K562 (cell line): ENCODE measurements around the gene ACKR2. TPM values are rescaled to one million over a fixed set of nuclear protein-coding genes. Genes with fewer than 3 reads are reported as not detected.

Source experiments
- ARID1B ChIP-seq: fragments of 450-650 bp; IDR thresholded peaks from 2 replicates; pipeline ENCODE4 v1.6.1; 2016; ENCODE audit warnings: antibody characterized with exemption, mild to moderate bottlenecking, inconsistent platforms
- ATF7 ChIP-seq: fragments of 450-650 bp; IDR thresholded peaks from 2 replicates; pipeline ENCODE4 v1.7.1; 2014; ENCODE audit warnings: mild to moderate bottlenecking, moderate library complexity
- FUS ChIP-seq: fragments of 200-400 bp; formaldehyde crosslinking; optimal IDR thresholded peaks from 2 replicates; pipeline ENCODE3; 2017; ENCODE audit warnings: low read depth, low read length
- HLTF ChIP-seq: fragments of 450-650 bp; IDR thresholded peaks from 2 replicates; pipeline ENCODE4 v1.6.1; 2016
- HMGN3 ChIP-seq: IDR thresholded peaks from 2 replicates; pipeline ENCODE4 v1.6.1; 2011; ENCODE audit warnings: borderline replicate concordance, low read depth, mild to moderate bottlenecking, mixed read lengths, low read length; ENCODE audit not compliant: insufficient read length; ENCODE audit errors: extremely low read depth
- KDM5B ChIP-seq: fragments of 200-600 bp; sonication (generic); IDR thresholded peaks from 2 replicates; pipeline ENCODE4 v1.6.1; 2012; ENCODE audit warnings: low read depth, mild to moderate bottlenecking, moderate library complexity, low read length, control low read depth, inconsistent platforms; ENCODE audit not compliant: insufficient replicate concordance
- NCOA1 ChIP-seq: fragments of 450-650 bp; IDR thresholded peaks from 2 replicates; pipeline ENCODE4 v1.6.1; 2016; ENCODE audit warnings: low read depth
- NCOA6 ChIP-seq: fragments of 450-650 bp; IDR thresholded peaks from 2 replicates; pipeline ENCODE4 v1.6.1; 2017; ENCODE audit warnings: mild to moderate bottlenecking
- NCOR1 ChIP-seq: fragments of 450-650 bp; IDR thresholded peaks from 2 replicates; pipeline ENCODE4 v1.6.1; 2016; ENCODE audit warnings: mild to moderate bottlenecking, moderate library complexity
- PHB2 ChIP-seq: fragments of 450-650 bp; IDR thresholded peaks from 2 replicates; pipeline ENCODE4 v1.6.1; 2017; ENCODE audit warnings: low read depth
- PHF20 ChIP-seq: fragments of 450-650 bp; IDR thresholded peaks from 2 replicates; pipeline ENCODE4 v1.6.1; 2018; ENCODE audit not compliant: partially characterized antibody
- SIN3B ChIP-seq: fragments of 450-650 bp; IDR thresholded peaks from 2 replicates; pipeline ENCODE4 v1.6.1; 2017; ENCODE audit warnings: low read depth, mild to moderate bottlenecking, moderate library complexity
- TCF7 ChIP-seq: sonication (generic); IDR thresholded peaks from 2 replicates; pipeline ENCODE4 v1.6.1; 2016; ENCODE audit warnings: antibody characterized with exemption, borderline replicate concordance
- ZBTB1 ChIP-seq: sonication (generic); formaldehyde crosslinking; IDR thresholded peaks from 2 replicates; pipeline ENCODE4 v1.8.1; 2023; ENCODE audit warnings: missing genetic modification reagents, low read depth, mild to moderate bottlenecking, borderline replicate concordance
- ZEB2 ChIP-seq: fragments of 450-650 bp; IDR thresholded peaks from 2 replicates; pipeline ENCODE4 v1.6.1; 2016
- ZNF212 ChIP-seq: fragments of 450-650 bp; formaldehyde crosslinking; IDR thresholded peaks from 2 replicates; pipeline ENCODE4 v1.4.0; 2020; ENCODE audit warnings: mild to moderate bottlenecking
- ZNF583 ChIP-seq: fragments of 250-450 bp; sonication (Bioruptor Pico); IDR thresholded peaks from 2 replicates; pipeline ENCODE4 v1.4.0; 2020
- ZNF696 ChIP-seq: fragments of 250-450 bp; sonication (Bioruptor Pico); conservative IDR thresholded peaks from 2 replicates; pipeline ENCODE4 v1.4.0; 2020; ENCODE audit warnings: mild to moderate bottlenecking, moderate library complexity
- polyA plus RNA-seq, 8 experiments: library from polyadenylated mRNA; depleted of rRNA in 4 of 8; stranded (reverse) in 5 of 8; unstranded in 3 of 8; fragments of >200 nt; fragmentation: Nextera tagmentation in 2 of 8; fragmentation: Illumina TruSeq in 1 of 8; extraction: Ambion mirVana in 2 of 8; extraction: Trizol in 1 of 8; gene quantifications; 2 replicates each; pipeline versions ENCODE4 v1.2.1 to v1.2.3, GENCODE V29; 2011 to 2014; ENCODE audit warnings: inconsistent platforms in 1 of 8, missing spikeins in 1 of 8
- total RNA-seq, 7 experiments: library from RNA; depleted of rRNA in 6 of 7; stranded (reverse); fragments of >200 nt in 6 of 7; fragmentation: Illumina TruSeq in 2 of 7; extraction: Trizol in 2 of 7; gene quantifications; 2 replicates each; pipeline versions ENCODE4 v1.2.1 to v1.2.3, GENCODE V29; 2011 to 2021; ENCODE audit warnings: low replicate concordance in 1 of 7
- TF ChIP-seq, protein P1 (sequence below): fragments of 450-650 bp; formaldehyde crosslinking; IDR thresholded peaks from 2 replicates; pipeline ENCODE4 v1.4.0; 2022; ENCODE audit warnings: missing genetic modification characterization
- TF ChIP-seq, protein P2 (sequence below): fragments of 250-450 bp; sonication (Bioruptor Pico); IDR thresholded peaks from 2 replicates; pipeline ENCODE4 v1.4.0; 2020; ENCODE audit warnings: borderline replicate concordance
- TF ChIP-seq, protein P3 (sequence below): fragments of 450-650 bp; formaldehyde crosslinking; IDR thresholded peaks from 2 replicates; pipeline ENCODE4 v1.4.0; 2022; ENCODE audit warnings: mild to moderate bottlenecking, moderate library complexity
- TF ChIP-seq, protein P4 (sequence below): sonication (generic); formaldehyde crosslinking; IDR thresholded peaks from 2 replicates; pipeline ENCODE4 v1.8.0; 2022; ENCODE audit warnings: mild to moderate bottlenecking, missing genetic modification reagents
- TF ChIP-seq, protein P5 (sequence below): fragments of 450-650 bp; IDR thresholded peaks from 2 replicates; pipeline ENCODE4 v1.6.1; 2016; ENCODE audit warnings: borderline replicate concordance

The ACKR2 gene
- total and polyA plus RNA-seq, 9 of the 15 experiments (the other 6 are each of a cell fraction or from before 2014, with no cell fraction given), result 0.03 to 0.69 (median 0.25) TPM; not detected in 1

DNA sequence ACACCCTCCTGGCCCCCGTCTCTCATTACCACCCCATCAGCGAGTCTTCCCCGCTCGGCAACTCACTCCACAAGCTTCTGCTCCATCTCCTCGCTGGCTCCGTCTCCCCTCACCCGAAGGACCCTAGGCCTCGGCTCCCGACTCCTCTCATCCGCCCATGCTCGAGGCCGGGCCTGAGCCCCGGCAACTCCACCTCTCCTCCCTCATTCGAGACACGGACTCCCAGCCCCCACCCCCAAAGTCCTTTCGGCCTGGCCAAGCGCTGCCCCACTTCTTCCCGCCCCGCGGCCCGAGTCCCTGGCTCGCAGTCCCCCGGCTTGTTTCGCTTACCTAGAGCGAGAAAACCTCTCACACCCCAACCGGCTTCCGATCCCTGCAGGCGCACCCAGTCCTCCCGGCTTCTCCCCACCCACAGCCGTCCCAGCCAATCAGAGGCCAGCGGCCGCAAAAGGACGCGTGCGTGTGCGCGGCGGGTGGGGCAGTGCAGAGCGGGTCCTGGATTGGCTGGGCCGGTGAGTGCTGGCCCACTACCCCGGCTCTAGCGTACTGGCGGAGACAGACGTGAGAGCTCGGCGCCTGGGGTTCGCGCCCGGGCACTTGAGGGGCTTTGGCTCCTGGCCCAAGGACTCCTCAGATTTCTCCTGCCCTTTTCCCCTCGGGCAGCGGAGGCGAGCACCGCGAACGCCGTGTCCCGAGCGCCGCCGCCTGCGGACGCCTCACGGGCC is 5.0 kb upstream of the ACKR2 start, which contains the start of gene HIGD1A (continued):
- TF ChIP-seq, protein P1, sequence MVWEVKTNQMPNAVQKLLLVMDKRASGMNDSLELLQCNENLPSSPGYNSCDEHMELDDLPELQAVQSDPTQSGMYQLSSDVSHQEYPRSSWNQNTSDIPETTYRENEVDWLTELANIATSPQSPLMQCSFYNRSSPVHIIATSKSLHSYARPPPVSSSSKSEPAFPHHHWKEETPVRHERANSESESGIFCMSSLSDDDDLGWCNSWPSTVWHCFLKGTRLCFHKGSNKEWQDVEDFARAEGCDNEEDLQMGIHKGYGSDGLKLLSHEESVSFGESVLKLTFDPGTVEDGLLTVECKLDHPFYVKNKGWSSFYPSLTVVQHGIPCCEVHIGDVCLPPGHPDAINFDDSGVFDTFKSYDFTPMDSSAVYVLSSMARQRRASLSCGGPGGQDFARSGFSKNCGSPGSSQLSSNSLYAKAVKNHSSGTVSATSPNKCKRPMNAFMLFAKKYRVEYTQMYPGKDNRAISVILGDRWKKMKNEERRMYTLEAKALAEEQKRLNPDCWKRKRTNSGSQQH (CRISPR knock-in tag), result peak; percentile 58
- no peak; the same call in 1 of the 2 replicates for TF ChIP-seq SIN3B
- TF ChIP-seq ZNF696 (CRISPR knock-in tag), result no peak
- no peak for TF ChIP-seq ZEB2
- TF ChIP-seq NCOA1, result peak; percentile 50; the same call in 1 of the 2 replicates
- TF ChIP-seq, protein P2, sequence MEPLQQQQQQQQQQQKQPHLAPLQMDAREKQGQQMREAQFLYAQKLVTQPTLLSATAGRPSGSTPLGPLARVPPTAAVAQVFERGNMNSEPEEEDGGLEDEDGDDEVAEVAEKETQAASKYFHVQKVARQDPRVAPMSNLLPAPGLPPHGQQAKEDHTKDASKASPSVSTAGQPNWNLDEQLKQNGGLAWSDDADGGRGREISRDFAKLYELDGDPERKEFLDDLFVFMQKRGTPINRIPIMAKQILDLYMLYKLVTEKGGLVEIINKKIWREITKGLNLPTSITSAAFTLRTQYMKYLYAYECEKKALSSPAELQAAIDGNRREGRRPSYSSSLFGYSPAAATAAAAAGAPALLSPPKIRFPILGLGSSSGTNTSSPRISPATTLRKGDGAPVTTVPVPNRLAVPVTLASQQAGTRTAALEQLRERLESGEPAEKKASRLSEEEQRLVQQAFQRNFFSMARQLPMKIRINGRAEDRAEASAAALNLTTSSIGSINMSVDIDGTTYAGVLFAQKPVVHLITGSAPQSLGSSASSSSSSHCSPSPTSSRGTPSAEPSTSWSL, result peak; percentile 75; the same call in 1 of the 2 replicates
- no peak; the same call in none of the 2 replicates for TF ChIP-seq HLTF
- peak; percentile 68 for TF ChIP-seq ATF7
- TF ChIP-seq ZBTB1 (CRISPR knock-in tag), result peak; percentile 66; the same call in 1 of the 2 replicates
- TF ChIP-seq, protein P3, sequence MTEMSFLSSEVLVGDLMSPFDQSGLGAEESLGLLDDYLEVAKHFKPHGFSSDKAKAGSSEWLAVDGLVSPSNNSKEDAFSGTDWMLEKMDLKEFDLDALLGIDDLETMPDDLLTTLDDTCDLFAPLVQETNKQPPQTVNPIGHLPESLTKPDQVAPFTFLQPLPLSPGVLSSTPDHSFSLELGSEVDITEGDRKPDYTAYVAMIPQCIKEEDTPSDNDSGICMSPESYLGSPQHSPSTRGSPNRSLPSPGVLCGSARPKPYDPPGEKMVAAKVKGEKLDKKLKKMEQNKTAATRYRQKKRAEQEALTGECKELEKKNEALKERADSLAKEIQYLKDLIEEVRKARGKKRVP (CRISPR knock-in tag), result peak; percentile 65
- TF ChIP-seq, protein P4, sequence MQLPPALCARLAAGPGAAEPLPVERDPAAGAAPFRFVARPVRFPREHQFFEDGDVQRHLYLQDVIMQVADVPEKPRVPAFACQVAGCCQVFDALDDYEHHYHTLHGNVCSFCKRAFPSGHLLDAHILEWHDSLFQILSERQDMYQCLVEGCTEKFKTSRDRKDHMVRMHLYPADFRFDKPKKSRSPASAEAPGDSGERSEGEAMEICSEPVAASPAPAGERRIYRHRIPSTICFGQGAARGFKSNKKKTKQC, result peak; percentile 54; the same call in 1 of the 2 replicates
- peak; percentile 62 for TF ChIP-seq ARID1B
- TF ChIP-seq ZNF212 (CRISPR knock-in tag), result peak; percentile 78; the same call in 1 of the 2 replicates
- TF ChIP-seq PHF20, result peak; percentile 73
- TF ChIP-seq NCOR1, result peak; percentile 9; the same call in 1 of the 2 replicates
- TF ChIP-seq TCF7, result 0 out of 2 replicates have a peak, but pooled peaks have one; percentile 9
- TF ChIP-seq PHB2, result 0 out of 2 replicates have a peak, but pooled peaks have one; percentile 66
- TF ChIP-seq, protein P5, sequence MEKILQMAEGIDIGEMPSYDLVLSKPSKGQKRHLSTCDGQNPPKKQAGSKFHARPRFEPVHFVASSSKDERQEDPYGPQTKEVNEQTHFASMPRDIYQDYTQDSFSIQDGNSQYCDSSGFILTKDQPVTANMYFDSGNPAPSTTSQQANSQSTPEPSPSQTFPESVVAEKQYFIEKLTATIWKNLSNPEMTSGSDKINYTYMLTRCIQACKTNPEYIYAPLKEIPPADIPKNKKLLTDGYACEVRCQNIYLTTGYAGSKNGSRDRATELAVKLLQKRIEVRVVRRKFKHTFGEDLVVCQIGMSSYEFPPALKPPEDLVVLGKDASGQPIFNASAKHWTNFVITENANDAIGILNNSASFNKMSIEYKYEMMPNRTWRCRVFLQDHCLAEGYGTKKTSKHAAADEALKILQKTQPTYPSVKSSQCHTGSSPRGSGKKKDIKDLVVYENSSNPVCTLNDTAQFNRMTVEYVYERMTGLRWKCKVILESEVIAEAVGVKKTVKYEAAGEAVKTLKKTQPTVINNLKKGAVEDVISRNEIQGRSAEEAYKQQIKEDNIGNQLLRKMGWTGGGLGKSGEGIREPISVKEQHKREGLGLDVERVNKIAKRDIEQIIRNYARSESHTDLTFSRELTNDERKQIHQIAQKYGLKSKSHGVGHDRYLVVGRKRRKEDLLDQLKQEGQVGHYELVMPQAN, result peak; percentile 81; the same call in 1 of the 2 replicates
- no peak for TF ChIP-seq NCOA6
- TF ChIP-seq KDM5B, result peak; percentile 77
- peak; percentile 78 for TF ChIP-seq HMGN3
- TF ChIP-seq FUS, result no peak
- peak; percentile 77; the same call in 1 of the 2 replicates for TF ChIP-seq ZNF583 (CRISPR knock-in tag)
